Measurements from ENCODE around the gene CARS2.

The CARS2 gene

GRCh38 chr13:110649551-110649950 is 56.4 kb downstream of the CARS2 start:
- TF ChIP-seq TEAD4 (IDR thresholded peaks at IDR 0.05) (no peak), CREB1 (IDR thresholded peaks at IDR 0.05; ENCODE audit: low read depth) (no peak), ZBTB7A (IDR thresholded peaks at IDR 0.05; ENCODE audit: low read depth) (no peak), REST (IDR thresholded peaks at IDR 0.05; ENCODE audit: low read depth) (no peak), EP300 (IDR thresholded peaks at IDR 0.05; ENCODE audit: borderline replicate concordance) (no peak), CEBPB (IDR thresholded peaks at IDR 0.05) (no peak), RAD21 (IDR thresholded peaks at IDR 0.05; ENCODE audit: low read depth) (no peak), TCF12 (IDR thresholded peaks at IDR 0.05; ENCODE audit: low read depth) (no peak), NFIC (IDR thresholded peaks at IDR 0.05) (no peak)

GRCh38 chr13:110648848-110649421 is 57.0 kb downstream of the CARS2 start:
- TF ChIP-seq NFIC (IDR thresholded peaks at IDR 0.05) (no peak), RAD21 (IDR thresholded peaks at IDR 0.05; ENCODE audit: low read depth) (no peak), EGR1 (IDR thresholded peaks at IDR 0.05) (no peak), ZBTB7A (IDR thresholded peaks at IDR 0.05; ENCODE audit: low read depth) (no peak)

GRCh38 chr13:110648146-110648819 is 57.6 kb downstream of the CARS2 start:
- TF ChIP-seq RAD21 (IDR thresholded peaks at IDR 0.05; ENCODE audit: low read depth) (no peak), REST (IDR thresholded peaks at IDR 0.05; ENCODE audit: low read depth) (no peak), USF1 (IDR thresholded peaks at IDR 0.05) (no peak), NFIC (IDR thresholded peaks at IDR 0.05) (no peak), FOXM1 (IDR thresholded peaks at IDR 0.05; ENCODE audit: borderline replicate concordance, low read depth) (no peak), YY1 (IDR thresholded peaks at IDR 0.05; ENCODE audit: low read depth) (no peak), MAX (IDR thresholded peaks at IDR 0.05) (no peak), TEAD4 (IDR thresholded peaks at IDR 0.05) (no peak), CEBPB (IDR thresholded peaks at IDR 0.05) (no peak), TCF12 (IDR thresholded peaks at IDR 0.05; ENCODE audit: low read depth) (no peak), CREB1 (IDR thresholded peaks at IDR 0.05; ENCODE audit: low read depth) (no peak), EP300 (IDR thresholded peaks at IDR 0.05; ENCODE audit: borderline replicate concordance) (no peak)

GRCh38 chr13:110647365-110647737 is 58.6 kb downstream of the CARS2 start:
- TF ChIP-seq TCF12 (IDR thresholded peaks at IDR 0.05; ENCODE audit: low read depth): no peak
- no peak for TF ChIP-seq REST (IDR thresholded peaks at IDR 0.05; ENCODE audit: low read depth)
- TF ChIP-seq CREB1 (IDR thresholded peaks at IDR 0.05; ENCODE audit: low read depth): no peak
- TF ChIP-seq ZBTB7A (IDR thresholded peaks at IDR 0.05; ENCODE audit: low read depth): no peak
- TF ChIP-seq MAX (IDR thresholded peaks at IDR 0.05): no peak
- no peak for TF ChIP-seq RAD21 (IDR thresholded peaks at IDR 0.05; ENCODE audit: low read depth)
- no peak for TF ChIP-seq NFIC (IDR thresholded peaks at IDR 0.05)
- TF ChIP-seq EGR1 (IDR thresholded peaks at IDR 0.05): no peak
- no peak for TF ChIP-seq TAF1 (IDR thresholded peaks at IDR 0.05; ENCODE audit: low read depth)
- TF ChIP-seq TEAD4 (IDR thresholded peaks at IDR 0.05): no peak
- no peak for TF ChIP-seq USF1 (IDR thresholded peaks at IDR 0.05)
- no peak for TF ChIP-seq EP300 (IDR thresholded peaks at IDR 0.05; ENCODE audit: borderline replicate concordance)
- TF ChIP-seq FOXM1 (IDR thresholded peaks at IDR 0.05; ENCODE audit: borderline replicate concordance, low read depth): no peak
- no peak for TF ChIP-seq CEBPB (IDR thresholded peaks at IDR 0.05)
- no peak for TF ChIP-seq YY1 (IDR thresholded peaks at IDR 0.05; ENCODE audit: low read depth)

Measured in Ishikawa (cell line).